Lower leg skin (tissue), 4 donors: ENCODE data around the gene SEL1L3. TPM values are rescaled to one million over a fixed set of nuclear protein-coding genes. Genes with fewer than 3 reads are reported as not detected.

Source experiments
- DNase-seq, 2 donors: peaks; one replicate each; pipeline ENCODE4 v3.0.0-alpha.2; 2019; ENCODE audit warnings: low spot score in 2 of 2
- H3K4me3 ChIP-seq: fragments of 200-600 bp; sonication (generic); 2 replicates; pipeline ENCODE4 v1.5.1; 2017; ENCODE audit warnings: mild to moderate bottlenecking, low read depth; ENCODE audit not compliant: poor library complexity, severe bottlenecking
- CTCF ChIP-seq, 3 donors: fragments of 450-650 bp; IDR thresholded peaks; one replicate each; pipeline ENCODE4 v1.5.1; 2016; ENCODE audit warnings: antibody characterized with exemption in 3 of 3, mild to moderate bottlenecking in 3 of 3, moderate library complexity in 2 of 3
- POLR2A ChIP-seq, 2 donors: fragments of 450-650 bp; IDR thresholded peaks; one replicate each; pipeline ENCODE4 v1.6.1; 2016 to 2017; ENCODE audit warnings: antibody characterized with exemption in 2 of 2, mild to moderate bottlenecking in 1 of 2, moderate library complexity in 1 of 2
- WGBS, 2 donors: methylation state at CpG; one replicate each; pipeline ENCODE4 v1.1.5; 2018; 5-methylcytosine and 5-hydroxymethylcytosine counted together
- intact Hi-C: fragments of 100-400 bp; cut with DNase I; formaldehyde crosslinking; loops from one replicate; pipeline ENCODE4 v1.15.0; 2023; ENCODE audit warnings: low total_unique reads
- total RNA-seq, 4 donors: library from RNA; depleted of rRNA; stranded (reverse); fragments of >200 nt; gene quantifications; one replicate each; pipeline ENCODE4 v1.1.0, GENCODE V29; 2016

SEL1L3 gene
- total RNA-seq, 4 donors from 2014 or later: 5.2 to 20.1 (median 5.9) TPM

DNA sequence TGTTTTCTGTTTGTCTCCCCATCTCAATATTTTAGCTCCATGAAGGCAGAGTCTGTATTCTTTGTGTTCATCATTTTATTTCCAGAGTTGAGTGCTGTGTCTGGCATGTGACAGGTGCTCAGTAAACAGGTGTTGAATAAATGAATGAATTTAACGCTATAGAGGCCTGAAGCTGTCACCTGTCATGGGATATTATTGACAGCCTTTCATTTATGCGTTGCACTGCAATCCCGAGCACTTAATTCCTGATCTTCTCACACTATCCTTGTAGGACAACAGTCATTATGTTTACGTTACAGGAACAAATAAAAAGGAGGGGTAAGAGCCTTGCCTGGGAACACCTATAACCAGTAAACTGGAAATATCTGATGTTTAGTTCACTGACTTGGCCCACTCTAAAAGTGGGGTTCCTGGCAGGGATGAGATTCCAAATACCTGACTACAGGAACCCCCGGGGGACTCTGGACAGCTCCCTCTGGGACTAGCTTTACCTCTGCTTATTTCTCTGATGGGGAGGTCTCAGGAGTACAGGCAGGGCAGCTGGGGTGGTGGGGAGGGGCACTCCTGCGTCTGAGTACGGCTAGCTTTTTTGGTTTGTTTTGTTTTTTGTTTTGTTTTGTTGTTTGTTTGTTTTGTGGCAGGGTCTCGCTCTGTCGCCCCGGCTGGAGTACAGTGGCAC lies 36.6 kb downstream of the SEL1L3 start:
- DNase-seq: peak in 1 of 2 donors; percentile 39
- TF ChIP-seq CTCF (IDR thresholded peaks at IDR 0.05) (no peak), POLR2A (IDR thresholded peaks at IDR 0.05) (no peak)
- no peak overlapping the region for H3K4me3 ChIP-seq
- intact Hi-C loops: no loop called here
- WGBS, 2 donors: 94 to 97% methylated on average over 10 of the region's 10 CpGs

GRCh38 chr4:25823632-25824031 lies 39.2 kb downstream of the SEL1L3 start:
- H3K4me3 ChIP-seq: no peak overlapping the region
- 86 to 87% methylated on average over 7 of the region's 7 CpGs for whole genome bisulfite sequencing, 2 donors
- DNase-seq: peak in 1 of 2 donors; percentile 72
- intact Hi-C loops: no loop called here
- TF ChIP-seq POLR2A (IDR thresholded peaks at IDR 0.05) (no peak), CTCF (IDR thresholded peaks at IDR 0.05) (no peak)

- DNase-seq: peak in 1 of 2 donors; percentile 26
- H3K4me3 ChIP-seq: no peak overlapping the region
- WGBS, 2 donors: 94 to 97% methylated on average over 8 of the region's 8 CpGs
- intact Hi-C loops: no loop called here
- TF ChIP-seq POLR2A (IDR thresholded peaks at IDR 0.05) (no peak), CTCF (IDR thresholded peaks at IDR 0.05) (no peak)
These were observed 40.9 kb downstream of the SEL1L3 start for GRCh38 chr4:25821899-25822298.

DNA sequence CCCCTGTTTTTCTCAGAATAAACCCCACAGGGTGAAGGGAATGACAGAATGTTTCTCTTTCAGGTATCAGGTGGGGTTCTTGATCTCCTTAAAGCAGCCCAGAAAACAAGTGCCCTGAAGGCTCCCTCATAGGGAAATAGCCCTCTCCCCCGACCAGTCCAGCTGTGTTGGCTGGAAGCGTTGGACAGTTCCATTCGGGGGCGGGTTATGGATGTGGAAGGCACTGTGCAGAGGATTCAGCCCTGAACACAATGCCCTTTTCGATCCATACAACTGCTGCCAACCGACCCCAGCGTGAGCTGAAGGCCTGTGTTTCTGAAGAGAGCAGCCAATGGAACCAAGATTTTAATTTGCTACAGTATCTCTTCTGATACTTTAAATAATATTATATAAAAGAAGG lies 41.5 kb downstream of the SEL1L3 start:
- no peak for TF ChIP-seq POLR2A (IDR thresholded peaks at IDR 0.05)
- no peak for TF ChIP-seq CTCF (IDR thresholded peaks at IDR 0.05)
- no peak overlapping the region for H3K4me3 ChIP-seq
- WGBS, 2 donors: 88 to 96% methylated on average over 7 of the region's 7 CpGs
- DNase-seq: peak in 1 of 2 donors; percentile 52
- intact Hi-C loops: no loop called here

DNA sequence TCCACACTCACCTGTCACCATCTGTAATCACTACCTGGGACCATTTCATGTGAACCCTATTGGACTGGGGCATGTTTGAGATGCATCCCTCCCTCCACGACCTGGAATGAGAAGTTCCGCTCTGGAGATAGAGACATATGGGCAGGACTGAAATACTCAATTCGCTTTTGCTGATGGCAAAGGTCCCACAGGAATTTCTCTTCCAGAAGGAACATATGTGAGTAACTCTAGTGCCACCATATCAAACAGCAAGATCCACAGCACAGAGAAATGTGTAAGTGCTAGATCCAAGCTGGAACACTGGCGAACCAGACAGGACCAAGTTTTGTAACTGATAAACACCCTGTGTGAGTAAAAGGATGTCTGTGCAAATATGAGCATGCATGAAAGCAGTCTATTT lies 43.9 kb downstream of the SEL1L3 start:
- TF ChIP-seq POLR2A (IDR thresholded peaks at IDR 0.05) (no peak), CTCF (IDR thresholded peaks at IDR 0.05) (no peak)
- peak in 1 of 2 donors; percentile 7 for DNase-seq
- intact Hi-C loops: no loop called here
- no peak overlapping the region for H3K4me3 ChIP-seq
- 71 to 83% methylated on average over 4 of the region's 4 CpGs for WGBS, 2 donors
